ENCODE data around the gene MAP3K7. TPM values are rescaled to one million over a fixed set of nuclear protein-coding genes. Genes with fewer than 3 reads are reported as not detected.

Gene MAP3K7
- total and polyA plus RNA-seq, 2 of the 13 experiments (the other 11 are each of a cell fraction or from before 2014, with no cell fraction given), result 24.1 to 24.4 TPM

GRCh38 chr6:90586836-90587638, at the start of gene MAP3K7 (continued):
- TF ChIP-seq ZNF329 (CRISPR knock-in tag; IDR thresholded peaks at IDR 0.05; ENCODE audit: low read depth) (no peak), TEAD2 (CRISPR knock-in tag; IDR thresholded peaks at IDR 0.05) (no peak), REST (IDR thresholded peaks at IDR 0.05; ENCODE audit: borderline replicate concordance in 1 of 2, low read depth in 1 of 2, low read length in 2 of 2) (peak in 1 of 2 experiments; percentile 5; a peak in 1 of 4 replicates), IKZF4 (CRISPR knock-in tag; IDR thresholded peaks at IDR 0.05; ENCODE audit: borderline replicate concordance, low read depth, not compliant biosample characterization) (no peak), ZNF761 (CRISPR knock-in tag; conservative IDR thresholded peaks at IDR 0.05) (no peak), ZFX (CRISPR knock-in tag; IDR thresholded peaks at IDR 0.05; ENCODE audit: low read depth) (peak; percentile 79), MAX (IDR thresholded peaks at IDR 0.05) (peak; percentile 70), ISX (CRISPR knock-in tag; conservative IDR thresholded peaks at IDR 0.05) (no peak), SNAPC4 (CRISPR knock-in tag; IDR thresholded peaks at IDR 0.05) (no peak), HNRNPLL (IDR thresholded peaks at IDR 0.05; ENCODE audit: low read depth, low read length, poor library complexity, severe bottlenecking) (peak; percentile 71), CSRNP2 (CRISPR knock-in tag; conservative IDR thresholded peaks at IDR 0.05; ENCODE audit: low read depth) (no peak), ZBTB20 (CRISPR knock-in tag; IDR thresholded peaks at IDR 0.05; ENCODE audit: borderline replicate concordance, low read depth) (no peak), ZMAT5 (CRISPR knock-in tag; IDR thresholded peaks at IDR 0.05; ENCODE audit: borderline replicate concordance, low read depth) (no peak), ZNF607 (CRISPR knock-in tag; IDR thresholded peaks at IDR 0.05; ENCODE audit: borderline replicate concordance) (peak; percentile 72; the same call in 1 of the 2 replicates), ZNF124 (CRISPR knock-in tag; IDR thresholded peaks at IDR 0.05) (no peak), ZBTB7B (CRISPR knock-in tag; IDR thresholded peaks at IDR 0.05) (no peak)
